Astrocyte (in vitro differentiated cells and primary cell): ENCODE results near the gene ZNF503. TPM values are rescaled to one million over a fixed set of nuclear protein-coding genes. Genes with fewer than 3 reads are reported as not detected.
A peak's percentile ranks its signal among the peaks of the same experiment; 100 is the strongest.

Source experiments
- DNase-seq: peaks from one replicate; pipeline ENCODE4 v3.0.0-alpha.2; 2010; ENCODE audit warnings: low read depth
- FAIRE-seq: peaks from 2 replicates; lab custom pipeline; 2011; peaks lifted over from hg19 to GRCh38; lab: Jason Lieb, UNC
- H2AFZ ChIP-seq: 2 replicates; pipeline ENCODE4 v1.6.0; 2012; ENCODE audit warnings: low read depth, low read length, inconsistent platforms
- H3K27ac ChIP-seq: 2 replicates; pipeline ENCODE4 v1.5.1; 2011; ENCODE audit warnings: low read depth, low read length, inconsistent platforms
- H3K27me3 ChIP-seq: 2 replicates; pipeline ENCODE4 v1.6.0; 2011; ENCODE audit warnings: low read length, inconsistent platforms; ENCODE audit not compliant: insufficient read depth
- H3K36me3 ChIP-seq: 2 replicates; pipeline ENCODE4 v1.5.1; 2011; ENCODE audit warnings: low read length, inconsistent platforms; ENCODE audit not compliant: insufficient read depth
- H3K4me1 ChIP-seq: 2 replicates; pipeline ENCODE4 v1.5.1; 2011; ENCODE audit warnings: low read length, inconsistent platforms; ENCODE audit not compliant: insufficient read depth
- H3K4me2 ChIP-seq: 2 replicates; pipeline ENCODE4 v1.6.0; 2012; ENCODE audit warnings: low read length, inconsistent platforms
- H3K4me3 ChIP-seq: 2 replicates; pipeline ENCODE4 v1.5.1; 2011; ENCODE audit warnings: low read depth, mild to moderate bottlenecking, low read length, inconsistent platforms; ENCODE audit not compliant: insufficient read depth
- H3K79me2 ChIP-seq: 2 replicates; pipeline ENCODE4 v1.6.0; 2012; ENCODE audit warnings: mild to moderate bottlenecking, low read length, inconsistent platforms; ENCODE audit not compliant: insufficient read depth
- H3K9ac ChIP-seq: 2 replicates; pipeline ENCODE4 v1.6.0; 2012; ENCODE audit warnings: mild to moderate bottlenecking, low read length, inconsistent platforms
- H3K9me3 ChIP-seq: 2 replicates; pipeline ENCODE4 v1.5.1; 2012; ENCODE audit warnings: low read depth, mild to moderate bottlenecking, low read length, inconsistent platforms; ENCODE audit not compliant: insufficient read depth
- H4K20me1 ChIP-seq: 2 replicates; pipeline ENCODE4 v1.6.0; 2012; ENCODE audit warnings: low read length, inconsistent platforms; ENCODE audit not compliant: insufficient read depth
- H3K27ac Mint-ChIP-seq: one replicate; pipeline ENCODE4 v1.8.0; 2021; ENCODE audit warnings: mild to moderate bottlenecking, mixed read lengths; ENCODE audit not compliant: unreplicated experiment
- H3K27me3 Mint-ChIP-seq: one replicate; pipeline ENCODE4 v1.8.0; 2021; ENCODE audit warnings: low read depth, mixed read lengths; ENCODE audit not compliant: unreplicated experiment
- H3K36me3 Mint-ChIP-seq: one replicate; pipeline ENCODE4 v1.8.0; 2021; ENCODE audit warnings: low read depth, mixed read lengths; ENCODE audit not compliant: unreplicated experiment
- H3K4me1 Mint-ChIP-seq: one replicate; pipeline ENCODE4 v1.8.0; 2021; ENCODE audit warnings: low read depth, mixed read lengths; ENCODE audit not compliant: unreplicated experiment
- H3K4me3 Mint-ChIP-seq: one replicate; pipeline ENCODE4 v1.8.0; 2021; ENCODE audit warnings: mild to moderate bottlenecking, moderate library complexity, mixed read lengths; ENCODE audit not compliant: unreplicated experiment
- H3K9me3 Mint-ChIP-seq: one replicate; pipeline ENCODE4 v1.8.0; 2021; ENCODE audit warnings: mild to moderate bottlenecking, mixed read lengths; ENCODE audit not compliant: unreplicated experiment
- EZH2 ChIP-seq: IDR thresholded peaks from 2 replicates; pipeline ENCODE4 v1.6.1; 2012; ENCODE audit warnings: mild to moderate bottlenecking, low read length, inconsistent platforms; ENCODE audit not compliant: insufficient read depth
- total RNA-seq: library from RNA; stranded (reverse); gene quantifications from 2 replicates; pipeline ENCODE4 v1.2.1, GENCODE V29; 2021
- TF ChIP-seq, protein P1 (sequence below): IDR thresholded peaks from 2 replicates; pipeline ENCODE4 v1.5.1; 2011; ENCODE audit warnings: low read depth, mild to moderate bottlenecking, inconsistent platforms, low read length, moderate library complexity; ENCODE audit not compliant: insufficient read depth

Gene ZNF503
- total RNA-seq, 1 donor from 2014 or later: 11.9 TPM

DNA sequence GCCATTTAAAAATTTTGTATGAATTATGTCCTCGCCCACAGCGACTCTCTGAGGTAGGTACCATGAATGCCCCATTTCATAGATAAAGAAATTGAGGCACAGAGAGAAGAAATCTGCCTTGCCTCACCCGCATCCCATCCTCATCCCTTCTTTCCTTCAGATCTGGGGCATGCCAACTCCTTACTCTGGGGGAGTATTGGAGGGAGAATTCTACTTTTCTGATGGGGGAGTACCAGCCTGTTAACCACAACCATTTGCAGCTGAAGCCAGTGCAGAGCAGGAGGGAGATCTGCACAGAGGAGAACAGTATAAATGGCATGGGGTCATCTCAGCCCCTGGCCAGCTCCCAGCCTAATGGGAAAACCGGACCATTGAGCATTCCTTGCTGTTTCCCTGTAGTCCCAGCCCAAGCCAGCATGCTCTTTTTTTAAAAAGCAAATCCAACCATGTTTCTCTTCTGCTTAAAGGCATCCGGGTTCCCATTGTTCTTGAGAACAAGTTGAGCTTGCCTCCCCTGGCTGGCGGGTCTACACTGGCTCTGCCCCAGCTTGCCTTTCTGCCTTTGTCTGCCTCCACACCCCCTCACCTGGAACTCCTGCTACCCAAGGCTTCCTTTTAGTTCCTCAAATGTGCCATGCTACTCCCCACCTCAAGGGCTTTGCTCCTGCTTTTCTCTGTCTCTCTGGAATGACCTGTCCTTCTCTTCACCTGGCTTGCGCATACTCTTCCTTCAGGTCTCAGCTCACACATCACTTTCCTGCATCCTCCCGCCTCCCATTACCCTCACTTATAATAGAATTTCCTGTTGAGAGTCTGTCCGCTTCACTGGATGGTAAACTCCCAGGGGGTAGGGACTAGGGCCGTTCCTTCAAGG lies 8.8 kb upstream of the ZNF503 start:
- Histone ChIP-seq H3K27me3 (peaks cover 50% of the 10 kb centered on the region), H3K9me3 (no peaks in the 10 kb centered on the region), H3K27ac (no peak overlapping the region), H2AFZ (no peak overlapping the region), H3K4me3 (no peak overlapping the region), H3K9ac (no peak overlapping the region), H3K79me2 (no peaks in the 10 kb centered on the region), H3K36me3 (no peaks in the 10 kb centered on the region), H3K4me1 (peaks cover 5% of the 10 kb centered on the region), H4K20me1 (no peaks in the 10 kb centered on the region), H3K4me2 (no peak overlapping the region)
- no peak overlapping the region for H3K27ac Mint-ChIP-seq
- no peaks in the 10 kb centered on the region for H3K4me1 Mint-ChIP-seq
- peaks cover 71% of the 10 kb centered on the region for H3K27me3 Mint-ChIP-seq
- peak overlapping the region; percentile 79 for H3K4me3 Mint-ChIP-seq
- H3K9me3 Mint-ChIP-seq: peaks cover 15% of the 10 kb centered on the region
- H3K36me3 Mint-ChIP-seq: peaks cover 1% of the 10 kb centered on the region
- no peak for DNase-seq
- FAIRE-seq: no peak
- no peak for TF ChIP-seq EZH2
- TF ChIP-seq, protein P1, sequence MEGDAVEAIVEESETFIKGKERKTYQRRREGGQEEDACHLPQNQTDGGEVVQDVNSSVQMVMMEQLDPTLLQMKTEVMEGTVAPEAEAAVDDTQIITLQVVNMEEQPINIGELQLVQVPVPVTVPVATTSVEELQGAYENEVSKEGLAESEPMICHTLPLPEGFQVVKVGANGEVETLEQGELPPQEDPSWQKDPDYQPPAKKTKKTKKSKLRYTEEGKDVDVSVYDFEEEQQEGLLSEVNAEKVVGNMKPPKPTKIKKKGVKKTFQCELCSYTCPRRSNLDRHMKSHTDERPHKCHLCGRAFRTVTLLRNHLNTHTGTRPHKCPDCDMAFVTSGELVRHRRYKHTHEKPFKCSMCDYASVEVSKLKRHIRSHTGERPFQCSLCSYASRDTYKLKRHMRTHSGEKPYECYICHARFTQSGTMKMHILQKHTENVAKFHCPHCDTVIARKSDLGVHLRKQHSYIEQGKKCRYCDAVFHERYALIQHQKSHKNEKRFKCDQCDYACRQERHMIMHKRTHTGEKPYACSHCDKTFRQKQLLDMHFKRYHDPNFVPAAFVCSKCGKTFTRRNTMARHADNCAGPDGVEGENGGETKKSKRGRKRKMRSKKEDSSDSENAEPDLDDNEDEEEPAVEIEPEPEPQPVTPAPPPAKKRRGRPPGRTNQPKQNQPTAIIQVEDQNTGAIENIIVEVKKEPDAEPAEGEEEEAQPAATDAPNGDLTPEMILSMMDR: no peak

DNA sequence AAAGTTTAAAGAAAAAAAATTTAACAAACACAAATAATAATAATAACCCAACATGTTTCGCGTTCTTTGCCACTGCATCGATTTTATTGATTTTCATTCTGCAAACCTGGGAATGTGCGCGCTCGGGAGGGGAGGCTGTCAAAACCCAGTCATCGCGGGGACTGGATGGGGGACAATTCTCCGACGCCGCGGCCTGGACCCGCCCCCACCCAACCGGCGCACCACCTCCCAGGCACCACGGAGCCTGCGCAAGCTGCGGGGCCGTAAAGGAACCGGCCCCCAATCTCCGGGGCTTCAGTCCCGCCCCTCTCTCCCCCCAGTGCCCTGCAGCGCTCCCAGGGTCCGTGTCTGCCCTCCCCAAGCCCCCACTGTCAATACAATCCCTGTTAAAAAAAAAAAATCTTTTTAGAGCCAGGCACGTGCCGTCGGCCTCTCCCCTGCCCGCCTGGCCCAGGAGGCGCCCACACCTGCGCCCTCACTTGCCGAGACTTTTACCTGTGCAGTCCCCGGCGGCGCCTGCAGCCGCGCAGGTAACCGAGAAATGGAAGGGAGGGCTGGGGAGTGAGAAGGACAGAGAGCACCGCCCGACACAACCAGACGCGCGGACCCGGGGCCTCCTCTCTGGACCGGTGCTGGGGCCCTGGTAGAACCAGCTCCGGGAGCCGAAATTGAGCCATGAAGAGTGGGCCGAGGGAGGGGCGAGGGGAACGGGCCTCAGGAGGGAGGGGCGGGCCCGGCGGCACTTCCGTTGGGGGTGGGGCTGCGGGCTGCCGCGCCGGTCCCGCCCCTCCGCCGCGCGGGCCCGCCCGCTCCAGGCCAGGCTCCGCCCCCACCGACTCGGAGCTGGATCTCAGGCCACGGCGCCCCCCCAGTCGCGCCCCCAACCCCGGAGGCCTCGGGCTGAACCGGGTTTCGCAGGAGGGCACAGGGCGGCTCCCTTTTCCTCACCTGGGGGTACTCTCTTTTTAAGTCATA lies 7.6 kb upstream of the ZNF503 start:
- Mint-ChIP-seq H3K27me3 (peaks cover 68% of the 10 kb centered on the region), H3K4me1 (no peaks in the 10 kb centered on the region), H3K36me3 (peaks cover 1% of the 10 kb centered on the region), H3K4me3 (peak overlapping the region; percentile 81), H3K9me3 (peaks cover 15% of the 10 kb centered on the region), H3K27ac (no peak overlapping the region)
- Histone ChIP-seq H3K27me3 (peaks cover 57% of the 10 kb centered on the region), H3K27ac (no peak overlapping the region), H3K4me3 (peak overlapping the region; percentile 48), H3K79me2 (no peaks in the 10 kb centered on the region), H3K9ac (peak overlapping the region; percentile 64), H3K4me1 (peaks cover 13% of the 10 kb centered on the region), H2AFZ (peak overlapping the region; percentile 64), H3K4me2 (peak overlapping the region; percentile 88), H3K36me3 (no peaks in the 10 kb centered on the region), H3K9me3 (no peaks in the 10 kb centered on the region), H4K20me1 (no peaks in the 10 kb centered on the region)
- DNase-seq (no peak), FAIRE-seq (no peak)
- peak; percentile 75 for TF ChIP-seq EZH2
- TF ChIP-seq, protein P1: no peak
